Tibial nerve (tissue), 4 donors: ENCODE data around the gene DNAJC22. TPM values are rescaled to one million over a fixed set of nuclear protein-coding genes. Genes with fewer than 3 reads are reported as not detected.
A peak's percentile ranks its signal among the peaks of the same experiment; 100 is the strongest.
"Not testable (repeated sequence)": the region's sequence is repeated elsewhere in the genome, so short reads cannot be mapped to it uniquely, and the experiment has no call there.

Experiments
- DNase-seq, 2 donors: peaks; one replicate each; pipeline ENCODE4 v3.0.0-alpha.2; 2019; ENCODE audit warnings: low spot score in 2 of 2
- H3K27ac ChIP-seq, 4 donors: fragments of 200-600 bp; sonication (generic) in 3 of 4; one replicate each; pipeline ENCODE4 v1.5.1; 2017 to 2019; ENCODE audit warnings: mild to moderate bottlenecking in 1 of 4
- H3K27me3 ChIP-seq, 2 donors: fragments of 200-600 bp; sonication (generic) in 1 of 2; one replicate each; pipeline versions ENCODE4 v1.5.1 to v1.6.0; 2017 to 2019
- H3K36me3 ChIP-seq, 3 donors: fragments of 200-600 bp; sonication (generic); one replicate each; pipeline ENCODE4 v1.5.1; 2018 to 2019
- H3K4me1 ChIP-seq, 4 donors: fragments of 200-600 bp; sonication (generic) in 3 of 4; one replicate each; pipeline ENCODE4 v1.5.1; 2017 to 2019
- H3K4me3 ChIP-seq, 4 donors: fragments of 200-600 bp; sonication (generic) in 3 of 4; one replicate each; pipeline ENCODE4 v1.5.1; 2017 to 2019; ENCODE audit warnings: mild to moderate bottlenecking in 1 of 4, moderate library complexity in 1 of 4
- H3K9me3 ChIP-seq, 4 donors: fragments of 200-600 bp; sonication (generic) in 3 of 4; one replicate each; pipeline ENCODE4 v1.5.1; 2017 to 2019
- CTCF ChIP-seq, 5 experiments: fragments of 200-600 bp in 3 of 5; fragments of 450-650 bp in 2 of 5; sonication (generic) in 3 of 5; IDR thresholded peaks; one replicate each; pipeline ENCODE4 v1.5.1; 2016 to 2019; ENCODE audit warnings: antibody characterized with exemption in 5 of 5, mild to moderate bottlenecking in 3 of 5, moderate library complexity in 2 of 5
- EP300 ChIP-seq, 2 donors: sonication (generic); formaldehyde crosslinking; IDR thresholded peaks; one replicate each; pipeline ENCODE4 v1.6.1; 2017; ENCODE audit warnings: antibody characterized with exemption in 2 of 2, mild to moderate bottlenecking in 1 of 2
- POLR2A ChIP-seq, 2 donors: fragments of 450-650 bp; IDR thresholded peaks; one replicate each; pipeline ENCODE4 v1.6.1; 2017; ENCODE audit warnings: antibody characterized with exemption in 2 of 2, mild to moderate bottlenecking in 2 of 2, moderate library complexity in 2 of 2
- WGBS, 2 donors: methylation state at CpG; one replicate each; pipeline ENCODE4 v1.1.5; 2018; 5-methylcytosine and 5-hydroxymethylcytosine counted together
- total RNA-seq, 4 donors: library from RNA; depleted of rRNA; stranded (reverse); fragments of >200 nt; gene quantifications; one replicate each; pipeline ENCODE4 v1.1.0, GENCODE V29; 2016

The DNAJC22 gene
- total RNA-seq, 4 donors from 2014 or later, result not detected

DNA sequence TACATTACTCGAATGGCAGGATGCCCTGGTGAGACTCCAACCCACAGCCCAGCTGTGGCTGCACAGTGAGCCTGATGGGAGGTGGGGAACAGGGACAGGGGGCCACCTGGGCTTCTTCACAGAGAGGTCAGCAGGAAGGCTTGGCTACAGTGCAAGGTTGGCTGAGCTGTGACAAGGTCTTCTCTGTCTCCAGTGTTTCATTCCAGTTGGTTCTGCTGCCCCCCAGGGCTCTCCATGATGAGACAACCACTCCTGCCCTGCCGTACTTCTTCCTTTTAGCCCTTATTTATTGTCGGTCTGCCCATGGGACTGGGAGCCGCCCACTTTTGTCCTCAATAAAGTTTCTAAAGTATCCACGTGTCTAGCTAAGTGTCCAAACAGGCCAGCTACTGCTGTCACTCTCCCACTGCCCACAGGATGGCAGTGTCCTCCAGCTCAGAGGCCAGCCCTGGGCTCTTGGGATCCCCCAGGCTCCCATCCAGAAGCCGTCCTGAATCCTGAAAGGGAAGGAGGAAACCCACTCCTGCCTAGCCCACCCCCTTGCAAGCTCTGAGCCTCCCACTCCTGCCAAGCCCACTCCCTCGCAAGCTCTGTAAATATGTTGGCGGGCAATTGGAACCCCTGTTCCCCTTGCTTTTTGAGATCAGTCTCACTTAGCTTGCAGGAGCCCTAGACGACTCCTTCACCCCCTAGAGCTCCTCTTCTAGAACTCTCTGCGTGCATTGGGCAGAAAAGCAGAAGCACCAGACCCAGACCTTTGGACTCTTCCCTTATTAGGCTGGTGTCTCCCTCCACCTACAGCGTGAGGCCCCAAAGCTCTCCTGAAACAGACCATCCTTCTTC, 15.1 kb upstream of the DNAJC22 start:
- Histone ChIP-seq H3K27me3 (peaks cover 4 to 54% of the 10 kb centered on the region in 2 donors), H3K9me3 (no peaks in the 10 kb centered on the region), H3K4me3 (no peak overlapping the region), H3K4me1 (peaks cover 0 to 26% (median 8%) of the 10 kb centered on the region in 4 donors), H3K27ac (no peak overlapping the region), H3K36me3 (no peaks in the 10 kb centered on the region)
- TF ChIP-seq POLR2A (IDR thresholded peaks at IDR 0.05), result no peak
- no peak for TF ChIP-seq EP300 (IDR thresholded peaks at IDR 0.05)
- TF ChIP-seq CTCF (IDR thresholded peaks at IDR 0.05), result peak; percentile 59 to 78 (median 73)
- 38 to 44% methylated on average over 11 of the region's 11 CpGs for WGBS, 2 donors
- DNase-seq, result peak; percentile 45 to 62

- no peaks in the 10 kb centered on the region for H3K9me3 ChIP-seq
- TF ChIP-seq EP300 (IDR thresholded peaks at IDR 0.05), result no peak
- no peak for TF ChIP-seq POLR2A (IDR thresholded peaks at IDR 0.05)
- no peak for TF ChIP-seq CTCF (IDR thresholded peaks at IDR 0.05)
- H3K4me1 ChIP-seq, result peaks cover 0 to 34% (median 10%) of the 10 kb centered on the region in 4 donors
- H3K36me3 ChIP-seq, result no peaks in the 10 kb centered on the region
- no peak for DNase-seq
- H3K27me3 ChIP-seq, result peaks cover 4 to 63% of the 10 kb centered on the region in 2 donors
- no peak overlapping the region for H3K27ac ChIP-seq
- WGBS, 2 donors, result 67 to 75% methylated on average over 17 of the region's 17 CpGs
- H3K4me3 ChIP-seq, result no peak overlapping the region
These were observed 14.2 kb upstream of the DNAJC22 start for GRCh38 chr12:49332441-49332861.

GRCh38 chr12:49332891-49333371, 13.8 kb upstream of the DNAJC22 start:
- 29 to 34% methylated on average over 38 to 40 of the region's 40 CpGs for WGBS, 2 donors

DNA sequence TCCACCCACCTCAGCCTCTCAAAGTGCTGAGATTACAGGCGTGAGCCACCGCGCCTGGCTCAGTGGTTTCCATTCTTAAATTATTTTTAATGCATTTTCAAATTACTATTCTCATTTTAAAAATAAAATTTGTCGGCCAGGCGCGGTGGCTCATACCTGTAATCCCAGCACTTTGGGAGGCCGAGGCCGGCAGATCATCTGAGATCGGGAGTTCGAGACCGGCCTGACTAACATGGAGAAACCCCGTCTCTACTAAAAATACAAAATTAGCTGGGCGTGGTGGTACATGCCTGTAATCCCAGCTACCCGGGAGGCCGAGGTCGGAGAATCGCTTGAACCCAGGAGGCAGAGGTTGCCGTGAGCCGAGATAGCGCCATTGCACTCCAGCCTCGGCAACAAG, 12.9 kb upstream of the DNAJC22 start:
- Histone ChIP-seq H3K27me3 (peaks cover 4 to 76% of the 10 kb centered on the region in 2 donors), H3K4me1 (peaks cover 0 to 41% (median 10%) of the 10 kb centered on the region in 4 donors)
- WGBS, 2 donors, result 47 to 55% methylated on average over 21 of the region's 21 CpGs
- H3K36me3 ChIP-seq, H3K4me3 ChIP-seq, DNase-seq, H3K9me3 ChIP-seq, H3K27ac ChIP-seq: not testable (repeated sequence)

More at GRCh38 chr12:49332891-49333371, 13.8 kb upstream of the DNAJC22 start:
- TF ChIP-seq EP300 (IDR thresholded peaks at IDR 0.05), result no peak
- TF ChIP-seq POLR2A (IDR thresholded peaks at IDR 0.05), result no peak
- TF ChIP-seq CTCF (IDR thresholded peaks at IDR 0.05), result no peak
- H3K4me1 ChIP-seq, result peaks cover 0 to 38% (median 10%) of the 10 kb centered on the region in 4 donors
- H3K27ac ChIP-seq, result no peak overlapping the region
- H3K4me3 ChIP-seq, result peak overlapping the region in 1 of 4 donors; percentile 17
- H3K36me3 ChIP-seq, result no peaks in the 10 kb centered on the region
- H3K9me3 ChIP-seq, result no peaks in the 10 kb centered on the region
- no peak for DNase-seq
- H3K27me3 ChIP-seq, result peaks cover 4 to 68% of the 10 kb centered on the region in 2 donors

GRCh38 chr12:49334226-49334625, 12.5 kb upstream of the DNAJC22 start:
- Histone ChIP-seq H3K9me3 (no peaks in the 10 kb centered on the region), H3K4me1 (peaks cover 0 to 41% (median 10%) of the 10 kb centered on the region in 4 donors), H3K27ac (no peak overlapping the region), H3K4me3 (no peak overlapping the region), H3K27me3 (peaks cover 4 to 80% of the 10 kb centered on the region in 2 donors), H3K36me3 (no peaks in the 10 kb centered on the region)
- 41 to 45% methylated on average over 19 of the region's 19 CpGs for WGBS, 2 donors
- no peak for TF ChIP-seq EP300 (IDR thresholded peaks at IDR 0.05)
- TF ChIP-seq CTCF (IDR thresholded peaks at IDR 0.05), result no peak
- TF ChIP-seq POLR2A (IDR thresholded peaks at IDR 0.05), result no peak
- no peak for DNase-seq
